GM19463 (cell line): Measurements from ENCODE around the gene SYS1.

Experiments
- ATAC-seq: cut with Tn5 transposase; IDR thresholded peaks from one replicate; pipeline ENCODE4 v1.9.1; 2021; ENCODE audit warnings: mild to moderate bottlenecking, moderate library complexity; ENCODE audit not compliant: unreplicated experiment

The SYS1 gene

DNA sequence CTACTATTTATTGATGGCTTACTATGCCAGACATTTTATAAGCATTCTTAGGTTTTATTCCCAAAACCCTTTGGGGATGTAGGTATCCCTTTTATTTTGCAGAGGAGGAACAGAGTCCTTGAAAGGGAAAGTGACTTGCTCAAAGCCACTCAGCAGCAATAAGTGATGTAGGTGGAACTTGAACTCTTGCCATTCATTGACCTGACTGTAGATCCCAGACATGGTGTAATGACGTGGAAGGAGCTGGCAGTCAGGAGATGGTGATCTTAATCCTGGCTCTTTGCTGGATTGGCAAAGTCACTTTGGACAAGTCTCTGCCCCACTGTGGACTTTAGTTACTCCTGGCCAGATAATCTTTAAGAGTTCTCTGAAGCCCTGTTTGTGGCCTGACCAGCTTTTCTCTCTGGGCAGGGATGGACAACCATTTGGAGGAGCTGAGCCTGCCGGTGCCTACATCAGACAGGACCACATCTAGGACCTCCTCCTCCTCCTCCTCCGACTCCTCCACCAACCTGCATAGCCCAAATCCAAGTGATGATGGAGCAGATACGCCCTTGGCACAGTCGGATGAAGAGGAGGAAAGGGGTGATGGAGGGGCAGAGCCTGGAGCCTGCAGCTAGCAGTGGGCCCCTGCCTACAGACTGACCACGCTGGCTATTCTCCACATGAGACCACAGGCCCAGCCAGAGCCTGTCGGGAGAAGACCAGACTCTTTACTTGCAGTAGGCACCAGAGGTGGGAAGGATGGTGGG is 46.7 kb downstream of the SYS1 start:
- no peak for ATAC-seq

DNA sequence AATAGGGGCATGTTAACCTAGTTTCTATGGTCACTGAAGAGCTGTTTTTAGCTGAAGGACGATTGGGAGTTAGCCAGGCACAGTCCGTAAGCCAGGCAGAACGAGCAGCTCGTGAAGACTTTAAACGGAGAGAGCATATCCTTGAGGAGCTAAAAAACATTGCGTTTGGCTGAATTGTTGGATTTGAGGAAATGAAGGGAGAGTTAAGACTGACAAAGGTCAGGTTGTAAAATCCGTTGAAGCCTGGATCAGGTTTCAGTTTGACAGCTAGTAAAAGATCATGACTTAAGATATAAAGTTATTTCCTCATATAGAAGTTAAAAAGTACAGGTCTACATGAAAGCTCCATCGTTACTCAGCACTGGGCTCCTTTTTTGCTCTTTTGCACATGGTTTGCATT is 47.9 kb downstream of the SYS1 start:
- no peak for ATAC-seq

DNA sequence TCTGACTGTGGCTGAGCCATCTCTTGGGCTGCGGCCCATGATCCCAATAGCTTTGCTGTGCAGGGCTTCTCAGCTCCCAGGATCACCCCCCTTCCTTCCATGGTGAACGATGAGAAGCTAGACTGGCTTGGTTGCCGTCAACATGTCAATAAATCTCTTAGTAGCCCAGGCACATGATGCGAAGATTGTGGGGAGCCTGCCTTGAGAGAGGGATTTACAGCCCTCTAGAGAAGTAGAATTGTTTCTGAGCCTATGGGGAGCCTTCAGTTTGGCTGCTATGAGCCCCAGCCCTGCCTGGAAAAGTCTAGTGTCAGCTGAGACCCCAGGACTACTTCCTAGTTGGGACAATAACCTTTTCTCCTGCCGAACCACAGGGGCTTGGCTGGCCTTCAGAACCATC is 49.7 kb downstream of the SYS1 start:
- ATAC-seq = no peak

- ATAC-seq = no peak
These were observed 50.5 kb downstream of the SYS1 start for GRCh38 chr20:45413479-45413878.

GRCh38 chr20:45415822-45416637 is 53.1 kb downstream of the SYS1 start, which contains the start of gene PIGT:
Gene PIGT, plus strand, starts transcription at chr20:45416141. Its CDS starts 16 bp downstream, at chr20:45416157.
- ATAC-seq = peak; percentile 70

DNA sequence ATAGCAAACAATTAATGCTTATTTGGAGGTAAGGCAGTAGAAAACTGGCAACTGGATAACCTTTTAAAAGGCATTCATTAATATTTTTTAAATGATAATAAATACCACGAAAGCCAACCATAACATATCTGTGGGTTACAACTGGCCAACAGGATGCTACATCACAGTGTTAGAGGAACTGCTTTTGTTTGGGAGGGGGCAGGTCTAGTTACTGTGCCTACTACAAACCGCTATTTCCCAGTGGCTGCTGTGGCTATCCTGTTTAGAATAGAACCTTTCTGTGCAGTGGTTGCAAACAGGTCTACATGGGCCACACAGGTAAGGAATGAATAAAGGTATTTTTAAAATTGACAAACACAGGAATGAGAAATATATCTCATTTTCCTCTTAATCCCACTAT is 54.0 kb downstream of the SYS1 start:
- ATAC-seq = no peak
